ENCODE results near the gene MAP1B. TPM values are rescaled to one million over a fixed set of nuclear protein-coding genes. Genes with fewer than 3 reads are reported as not detected.
A peak's percentile ranks its signal among the peaks of the same experiment; 100 is the strongest.

MAP1B gene
- total and polyA plus RNA-seq, 9 of the 15 experiments (the other 6 are each of a cell fraction or from before 2014, with no cell fraction given): 5.2 to 66.1 (median 17.3) TPM

DNA sequence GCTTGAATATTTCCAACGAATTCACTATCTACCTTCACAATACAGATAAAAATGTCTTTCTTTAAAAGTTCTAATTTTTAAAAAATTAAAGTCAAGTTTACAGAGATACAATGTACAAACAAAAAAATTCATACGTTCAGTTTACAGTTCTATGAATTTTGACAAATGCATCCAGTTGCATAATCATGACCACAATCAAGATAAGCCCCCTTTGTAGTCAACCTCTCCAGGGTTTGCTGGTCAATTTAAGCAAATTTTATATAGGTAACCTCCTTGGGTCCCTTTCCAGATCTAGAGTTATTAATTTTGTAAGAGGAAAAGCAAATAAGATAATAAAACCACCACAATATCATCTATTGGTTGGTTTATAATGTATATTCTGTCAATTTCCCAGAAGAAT lies 136.4 kb downstream of the MAP1B start:
- H3K79me2 ChIP-seq (ENCODE audit: control insufficient read depth, insufficient read depth, low read length): peaks cover 75% of the 10 kb centered on the region
- no peaks in the 10 kb centered on the region for H4K20me1 ChIP-seq (replicated peaks; ENCODE audit: control insufficient read depth, insufficient read depth, low read length)
- no peak overlapping the region for H3K4me3 ChIP-seq
- in situ Hi-C loops (cut with MboI) (no loop called here), intact Hi-C loops (cut with micrococcal nuclease) (loop anchor here (2.0 kb wide), 1 partner anchor 107 kb away; no protein-coding TSS in a partner anchor)
- no peaks in the 10 kb centered on the region for H3K9me3 ChIP-seq (replicated peaks; ENCODE audit: control insufficient read depth, insufficient read depth, low read depth, low read length)
- no peak for FAIRE-seq
- POLR2A ChIA-PET: interaction anchor here (1.7 kb wide), 1 partner anchor 9 kb away, joined by 5 read pairs; no protein-coding TSS in a partner anchor
- H3K27me3 ChIP-seq (ENCODE audit: control insufficient read depth in 2 of 2, insufficient read depth in 2 of 2, low read length in 2 of 2): no peaks in the 10 kb centered on the region
- DNase-seq (ENCODE audit: extremely low read depth in 1 of 4, low spot score in 3 of 4): no peak
- no peak for ATAC-seq
- peaks cover 18 to 52% of the 10 kb centered on the region in 2 experiments for H3K4me1 ChIP-seq (replicated peaks in 1 of 2; ENCODE audit: control insufficient read depth in 2 of 2, insufficient read depth in 2 of 2, low read length in 2 of 2)
- no peak overlapping the region for H3K27ac ChIP-seq (ENCODE audit: extremely low read depth, low read depth, low read length)
- TF ChIP-seq RUNX1 (IDR thresholded peaks at IDR 0.05; ENCODE audit: low read depth) (no peak), ELF1 (tag; IDR thresholded peaks at IDR 0.05) (no peak), SMARCA4 (IDR thresholded peaks at IDR 0.05) (0 out of 2 replicates have a peak, but pooled peaks have one; percentile 29), CEBPB (tag; IDR thresholded peaks at IDR 0.05) (peak; percentile 87), CEBPG (CRISPR knock-in tag; IDR thresholded peaks at IDR 0.05) (no peak), CEBPG (tag; conservative IDR thresholded peaks at IDR 0.05 in 1 of 2, IDR thresholded peaks at IDR 0.05 in 1 of 2) (peak; percentile 65 to 66; a peak in 3 of 4 replicates), SOX6 (IDR thresholded peaks at IDR 0.05) (peak; percentile 38; the same call in 1 of the 2 replicates), ZNF436 (CRISPR knock-in tag; IDR thresholded peaks at IDR 0.05) (no peak), MCM2 (IDR thresholded peaks at IDR 0.05; ENCODE audit: low read depth) (no peak), BRD4 (IDR thresholded peaks at IDR 0.05) (no peak), JUNB (CRISPR knock-in tag; conservative IDR thresholded peaks at IDR 0.05) (no peak), BCOR (IDR thresholded peaks at IDR 0.05) (no peak), GTF2A2 (tag; IDR thresholded peaks at IDR 0.05) (no peak), ZNF77 (CRISPR knock-in tag; IDR thresholded peaks at IDR 0.05) (no peak), CCAR2 (IDR thresholded peaks at IDR 0.05; ENCODE audit: low read depth, low read length) (no peak)
- TF ChIP-seq, protein P1, sequence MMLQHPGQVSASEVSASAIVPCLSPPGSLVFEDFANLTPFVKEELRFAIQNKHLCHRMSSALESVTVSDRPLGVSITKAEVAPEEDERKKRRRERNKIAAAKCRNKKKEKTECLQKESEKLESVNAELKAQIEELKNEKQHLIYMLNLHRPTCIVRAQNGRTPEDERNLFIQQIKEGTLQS (IDR thresholded peaks at IDR 0.05): peak; percentile 51; the same call in 1 of the 2 replicates
- TF ChIP-seq, protein P1 (CRISPR knock-in tag; conservative IDR thresholded peaks at IDR 0.05): no peak
- TF ChIP-seq, protein P2, sequence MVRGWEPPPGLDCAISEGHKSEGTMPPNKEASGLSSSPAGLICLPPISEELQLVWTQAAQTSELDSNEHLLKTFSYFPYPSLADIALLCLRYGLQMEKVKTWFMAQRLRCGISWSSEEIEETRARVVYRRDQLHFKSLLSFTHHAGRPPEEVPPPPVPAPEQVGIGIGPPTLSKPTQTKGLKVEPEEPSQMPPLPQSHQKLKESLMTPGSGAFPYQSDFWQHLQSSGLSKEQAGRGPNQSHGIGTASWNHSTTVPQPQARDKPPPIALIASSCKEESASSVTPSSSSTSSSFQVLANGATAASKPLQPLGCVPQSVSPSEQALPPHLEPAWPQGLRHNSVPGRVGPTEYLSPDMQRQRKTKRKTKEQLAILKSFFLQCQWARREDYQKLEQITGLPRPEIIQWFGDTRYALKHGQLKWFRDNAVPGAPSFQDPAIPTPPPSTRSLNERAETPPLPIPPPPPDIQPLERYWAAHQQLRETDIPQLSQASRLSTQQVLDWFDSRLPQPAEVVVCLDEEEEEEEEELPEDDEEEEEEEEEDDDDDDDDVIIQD (CRISPR knock-in tag; IDR thresholded peaks at IDR 0.05): no peak
- no peak overlapping the region for H2AFZ ChIP-seq (ENCODE audit: low read depth, low read length)
- H3K9me1 ChIP-seq (ENCODE audit: control insufficient read depth, insufficient read depth, low read length): no peaks in the 10 kb centered on the region
- 12% methylated on average over 2 of the region's 2 CpGs for WGBS (ENCODE audit: insufficient coverage, low coverage, missing lambda C conversion rate)
- CTCF ChIA-PET (ENCODE audit: low intra/inter-chr PET ratio): no interaction called here
- peaks cover 7% of the 10 kb centered on the region; the same call in 2 of the 3 replicates for H3K36me3 ChIP-seq (ENCODE audit: control insufficient read depth, insufficient read depth, low read length)
- H3K9ac ChIP-seq (ENCODE audit: insufficient read depth in 1 of 2, low read depth in 2 of 2, low read length in 2 of 2): no peak overlapping the region
- H3K4me2 ChIP-seq (ENCODE audit: insufficient read depth, low read length): no peak overlapping the region
- BruUV-seq (replicated peaks): no TSS peak

Data from K562 (cell line).